Activated naive CD4-positive, alpha-beta T cell treated with anti-CD3 and anti-CD28 coated beads, Interleukin-2, amount 50 U/mL, for 24 hours (primary cell): Measurements from ENCODE around the gene CALML5.

ENCODE experiments used
- H3K27ac Mint-ChIP-seq: one replicate; pipeline ENCODE4 v1.8.0; 2021; ENCODE audit warnings: mild to moderate bottlenecking, mixed read lengths
- H3K27me3 Mint-ChIP-seq: one replicate; pipeline ENCODE4 v1.8.0; 2021; ENCODE audit warnings: mixed read lengths
- H3K36me3 Mint-ChIP-seq: one replicate; pipeline ENCODE4 v1.8.0; 2021; ENCODE audit warnings: mixed read lengths
- H3K4me1 Mint-ChIP-seq: one replicate; pipeline ENCODE4 v1.8.0; 2021; ENCODE audit warnings: mixed read lengths
- H3K4me3 Mint-ChIP-seq: one replicate; pipeline ENCODE4 v1.8.0; 2021; ENCODE audit warnings: mild to moderate bottlenecking, mixed read lengths
- H3K9me3 Mint-ChIP-seq: one replicate; pipeline ENCODE4 v1.8.0; 2021; ENCODE audit warnings: mixed read lengths

Gene CALML5

GRCh38 chr10:5537684-5538083 is 38.3 kb upstream of the CALML5 start:
- Mint-ChIP-seq H3K4me1 (no peaks in the 10 kb centered on the region), H3K27ac (no peak overlapping the region)

GRCh38 chr10:5536486-5537081 is 37.2 kb upstream of the CALML5 start:
- H3K27me3 Mint-ChIP-seq = no peaks in the 10 kb centered on the region
- no peak overlapping the region for H3K27ac Mint-ChIP-seq
- no peaks in the 10 kb centered on the region for H3K9me3 Mint-ChIP-seq
- H3K4me3 Mint-ChIP-seq = no peak overlapping the region
- no peaks in the 10 kb centered on the region for H3K4me1 Mint-ChIP-seq
- H3K36me3 Mint-ChIP-seq = no peaks in the 10 kb centered on the region

More at GRCh38 chr10:5537684-5538083, 38.3 kb upstream of the CALML5 start:
- H3K4me3 Mint-ChIP-seq = no peak overlapping the region
- peaks cover 2% of the 10 kb centered on the region for H3K36me3 Mint-ChIP-seq
- H3K9me3 Mint-ChIP-seq = no peaks in the 10 kb centered on the region
- no peaks in the 10 kb centered on the region for H3K27me3 Mint-ChIP-seq

GRCh38 chr10:5534880-5535856 is 35.8 kb upstream of the CALML5 start:
- H3K4me3 Mint-ChIP-seq = no peak overlapping the region
- no peaks in the 10 kb centered on the region for H3K9me3 Mint-ChIP-seq
- H3K27ac Mint-ChIP-seq = no peak overlapping the region
- no peaks in the 10 kb centered on the region for H3K36me3 Mint-ChIP-seq
- no peaks in the 10 kb centered on the region for H3K27me3 Mint-ChIP-seq
- no peaks in the 10 kb centered on the region for H3K4me1 Mint-ChIP-seq

- H3K27me3 Mint-ChIP-seq = no peaks in the 10 kb centered on the region
- no peak overlapping the region for H3K4me3 Mint-ChIP-seq
- H3K4me1 Mint-ChIP-seq = no peaks in the 10 kb centered on the region
- no peaks in the 10 kb centered on the region for H3K36me3 Mint-ChIP-seq
- H3K9me3 Mint-ChIP-seq = no peaks in the 10 kb centered on the region
- H3K27ac Mint-ChIP-seq = no peak overlapping the region
Measured at GRCh38 chr10:5534051-5534821, 34.9 kb upstream of the CALML5 start.

GRCh38 chr10:5533098-5533731 is 33.8 kb upstream of the CALML5 start:
- H3K27ac Mint-ChIP-seq = no peak overlapping the region
- no peaks in the 10 kb centered on the region for H3K36me3 Mint-ChIP-seq
- no peaks in the 10 kb centered on the region for H3K4me1 Mint-ChIP-seq
- H3K9me3 Mint-ChIP-seq = no peaks in the 10 kb centered on the region
- H3K27me3 Mint-ChIP-seq = no peaks in the 10 kb centered on the region
- H3K4me3 Mint-ChIP-seq = no peak overlapping the region

- no peak overlapping the region for H3K4me3 Mint-ChIP-seq
- H3K27me3 Mint-ChIP-seq = no peaks in the 10 kb centered on the region
- H3K36me3 Mint-ChIP-seq = no peaks in the 10 kb centered on the region
- no peaks in the 10 kb centered on the region for H3K9me3 Mint-ChIP-seq
- H3K4me1 Mint-ChIP-seq = no peaks in the 10 kb centered on the region
- H3K27ac Mint-ChIP-seq = no peak overlapping the region
Measured at GRCh38 chr10:5532618-5533097, 33.3 kb upstream of the CALML5 start.

- Mint-ChIP-seq H3K27me3 (no peaks in the 10 kb centered on the region), H3K4me3 (no peak overlapping the region), H3K9me3 (no peaks in the 10 kb centered on the region), H3K27ac (no peak overlapping the region), H3K36me3 (no peaks in the 10 kb centered on the region), H3K4me1 (no peaks in the 10 kb centered on the region)
Measured at GRCh38 chr10:5532307-5532605, 32.9 kb upstream of the CALML5 start.

- no peaks in the 10 kb centered on the region for H3K9me3 Mint-ChIP-seq
- no peaks in the 10 kb centered on the region for H3K27me3 Mint-ChIP-seq
- no peak overlapping the region for H3K27ac Mint-ChIP-seq
- no peak overlapping the region for H3K4me3 Mint-ChIP-seq
- H3K4me1 Mint-ChIP-seq = no peaks in the 10 kb centered on the region
- H3K36me3 Mint-ChIP-seq = no peaks in the 10 kb centered on the region
Measured at GRCh38 chr10:5531558-5532306, 32.4 kb upstream of the CALML5 start.

- no peak overlapping the region for H3K4me3 Mint-ChIP-seq
- no peaks in the 10 kb centered on the region for H3K9me3 Mint-ChIP-seq
- no peaks in the 10 kb centered on the region for H3K27me3 Mint-ChIP-seq
- H3K27ac Mint-ChIP-seq = no peak overlapping the region
- H3K36me3 Mint-ChIP-seq = no peaks in the 10 kb centered on the region
- no peaks in the 10 kb centered on the region for H3K4me1 Mint-ChIP-seq
Measured at GRCh38 chr10:5530846-5531557, 31.6 kb upstream of the CALML5 start.

GRCh38 chr10:5530412-5530806 is 31.0 kb upstream of the CALML5 start:
- Mint-ChIP-seq H3K27ac (no peak overlapping the region), H3K4me3 (no peak overlapping the region), H3K27me3 (no peaks in the 10 kb centered on the region), H3K36me3 (no peaks in the 10 kb centered on the region), H3K4me1 (no peaks in the 10 kb centered on the region), H3K9me3 (no peaks in the 10 kb centered on the region)

- Mint-ChIP-seq H3K4me1 (no peaks in the 10 kb centered on the region), H3K27me3 (no peaks in the 10 kb centered on the region), H3K4me3 (no peak overlapping the region), H3K36me3 (no peaks in the 10 kb centered on the region), H3K27ac (no peak overlapping the region), H3K9me3 (no peaks in the 10 kb centered on the region)
Measured at GRCh38 chr10:5529702-5530411, 30.5 kb upstream of the CALML5 start.

GRCh38 chr10:5528989-5529701 is 29.8 kb upstream of the CALML5 start:
- Mint-ChIP-seq H3K27me3 (no peaks in the 10 kb centered on the region), H3K4me3 (no peak overlapping the region), H3K27ac (no peak overlapping the region), H3K4me1 (no peaks in the 10 kb centered on the region), H3K36me3 (no peaks in the 10 kb centered on the region), H3K9me3 (no peaks in the 10 kb centered on the region)

GRCh38 chr10:5527332-5528200 is 28.2 kb upstream of the CALML5 start:
- Mint-ChIP-seq H3K4me1 (no peaks in the 10 kb centered on the region), H3K36me3 (no peaks in the 10 kb centered on the region), H3K27ac (no peak overlapping the region), H3K27me3 (no peaks in the 10 kb centered on the region), H3K4me3 (no peak overlapping the region), H3K9me3 (no peaks in the 10 kb centered on the region)
